Spleen (tissue), 7 donors: ENCODE measurements around the gene COL27A1.

Source experiments
- POLR2A ChIP-seq, 3 donors: fragments of 450-650 bp; IDR thresholded peaks; one replicate each; pipeline ENCODE4 v1.5.1; 2017; ENCODE audit warnings: antibody characterized with exemption in 3 of 3, mild to moderate bottlenecking in 1 of 3
- POLR2AphosphoS5 ChIP-seq, 3 donors: sonication (generic); formaldehyde crosslinking; IDR thresholded peaks; one replicate each; pipeline ENCODE4 v1.5.1; 2017; ENCODE audit warnings: antibody characterized with exemption in 3 of 3
- TF ChIP-seq, protein P1 (sequence below), 11 experiments: fragments of 200-600 bp in 7 of 11; fragments of 450-650 bp in 4 of 11; sonication (generic) in 4 of 11; IDR thresholded peaks in 8 of 11; conservative IDR thresholded peaks in 3 of 11; 1 replicate in 7 of 11; 2 replicates in 4 of 11; pipeline versions ENCODE4 v1.4.0 to v1.8.0; 2016 to 2021; ENCODE audit warnings: antibody characterized with exemption in 11 of 11, inconsistent platforms in 4 of 11, mild to moderate bottlenecking in 1 of 11
- donor health status: DM: no; HTN: no; CAD: no; lungs with moderate emphysema.
- donor health status: DM: no; HTN: no; CAD: no.
- donor health status: DM: no; HTN: no; CAD: no.

- TF ChIP-seq POLR2AphosphoS5 (IDR thresholded peaks at IDR 0.05) (no peak), POLR2A (IDR thresholded peaks at IDR 0.05) (no peak)
- TF ChIP-seq, protein P1, sequence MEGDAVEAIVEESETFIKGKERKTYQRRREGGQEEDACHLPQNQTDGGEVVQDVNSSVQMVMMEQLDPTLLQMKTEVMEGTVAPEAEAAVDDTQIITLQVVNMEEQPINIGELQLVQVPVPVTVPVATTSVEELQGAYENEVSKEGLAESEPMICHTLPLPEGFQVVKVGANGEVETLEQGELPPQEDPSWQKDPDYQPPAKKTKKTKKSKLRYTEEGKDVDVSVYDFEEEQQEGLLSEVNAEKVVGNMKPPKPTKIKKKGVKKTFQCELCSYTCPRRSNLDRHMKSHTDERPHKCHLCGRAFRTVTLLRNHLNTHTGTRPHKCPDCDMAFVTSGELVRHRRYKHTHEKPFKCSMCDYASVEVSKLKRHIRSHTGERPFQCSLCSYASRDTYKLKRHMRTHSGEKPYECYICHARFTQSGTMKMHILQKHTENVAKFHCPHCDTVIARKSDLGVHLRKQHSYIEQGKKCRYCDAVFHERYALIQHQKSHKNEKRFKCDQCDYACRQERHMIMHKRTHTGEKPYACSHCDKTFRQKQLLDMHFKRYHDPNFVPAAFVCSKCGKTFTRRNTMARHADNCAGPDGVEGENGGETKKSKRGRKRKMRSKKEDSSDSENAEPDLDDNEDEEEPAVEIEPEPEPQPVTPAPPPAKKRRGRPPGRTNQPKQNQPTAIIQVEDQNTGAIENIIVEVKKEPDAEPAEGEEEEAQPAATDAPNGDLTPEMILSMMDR (IDR thresholded peaks at IDR 0.05 in 8 of 11, conservative IDR thresholded peaks at IDR 0.05 in 3 of 11) = no peak
These were observed 127.2 kb downstream of the COL27A1 start for GRCh38 chr9:114282507-114282906.
